ENCODE results near the gene OSTF1.

Gene OSTF1

GRCh38 chr9:75065510-75065909, 22.8 kb upstream of the OSTF1 start:
- Histone ChIP-seq H3K18ac (ENCODE audit: low read depth in 1 of 2, low read length in 2 of 2) (no peak overlapping the region), H3K4me2 (ENCODE audit: low read length, poor library complexity, severe bottlenecking) (no peak overlapping the region), H3K9ac (ENCODE audit: low read length) (no peak overlapping the region), H3K36me3 (ENCODE audit: control insufficient read depth in 1 of 2, insufficient read depth in 2 of 2, low read depth in 1 of 2, low read length in 2 of 2) (peaks cover 3 to 40% of the 10 kb centered on the region in 2 experiments), H2BK15ac (ENCODE audit: low read depth, poor library complexity, severe bottlenecking) (no peak overlapping the region), H2BK120ac (ENCODE audit: low read depth, low read length) (no peak overlapping the region), H3K14ac (ENCODE audit: low read length in 2 of 2) (no peak overlapping the region), H3K27me3 (ENCODE audit: control insufficient read depth in 1 of 2, insufficient read depth in 1 of 2, low read length in 2 of 2) (no peaks in the 10 kb centered on the region), H3K4ac (ENCODE audit: low read depth in 1 of 2, low read length in 2 of 2) (no peak overlapping the region), H2AFZ (ENCODE audit: low read depth, low read length) (no peak overlapping the region), H3K27ac (ENCODE audit: low read length, poor library complexity, severe bottlenecking) (no peak overlapping the region), H3K4me3 (ENCODE audit: insufficient read depth in 1 of 2, low read depth in 1 of 2, low read length in 2 of 2) (no peak overlapping the region), H3K79me1 (replicated peaks; ENCODE audit: low read length, poor library complexity, severe bottlenecking) (no peaks in the 10 kb centered on the region), H3K9me3 (ENCODE audit: control insufficient read depth, low read length) (no peaks in the 10 kb centered on the region), H3K4me1 (ENCODE audit: control insufficient read depth, insufficient read depth, low read depth, low read length) (peaks cover 3% of the 10 kb centered on the region), H4K91ac (ENCODE audit: low read length) (no peak overlapping the region), H3K23ac (ENCODE audit: low read length in 2 of 2) (no peak overlapping the region), H4K8ac (ENCODE audit: low read length) (no peak overlapping the region), H2AK5ac (ENCODE audit: low read length, severe bottlenecking) (no peak overlapping the region), H2BK5ac (ENCODE audit: low read depth, low read length, poor library complexity, severe bottlenecking) (no peak overlapping the region), H2BK12ac (ENCODE audit: low read length in 2 of 2) (no peak overlapping the region)
- WGBS: 90% methylated on average over 1 of the region's 2 CpGs
- no peak for DNase-seq

DNA sequence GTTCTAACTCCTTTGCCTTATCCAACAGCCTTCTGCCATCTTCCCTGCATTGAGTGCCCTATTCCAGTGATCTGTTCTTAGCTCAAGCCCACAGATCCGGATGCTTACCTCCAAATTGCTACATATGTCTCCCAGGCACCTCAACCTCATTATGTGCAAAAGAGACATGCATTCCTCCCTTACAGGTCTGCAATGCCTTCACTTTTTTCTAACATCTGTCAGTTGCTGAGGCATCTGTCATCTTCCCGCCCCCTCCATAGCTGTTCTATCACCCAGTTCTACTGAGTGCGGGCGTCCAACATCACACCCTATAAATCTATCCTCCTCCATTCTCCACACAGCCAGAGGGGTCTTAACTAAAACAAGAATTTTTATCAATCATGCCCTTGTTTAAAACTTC, 20.4 kb upstream of the OSTF1 start:
- no peak overlapping the region for H2BK120ac ChIP-seq (ENCODE audit: low read depth, low read length)
- H2AK5ac ChIP-seq (ENCODE audit: low read length, severe bottlenecking): no peak overlapping the region
- H3K4me3 ChIP-seq (ENCODE audit: insufficient read depth in 1 of 2, low read depth in 1 of 2, low read length in 2 of 2): no peak overlapping the region
- no peak overlapping the region for H3K27ac ChIP-seq (ENCODE audit: low read length, poor library complexity, severe bottlenecking)
- no peaks in the 10 kb centered on the region for H3K79me1 ChIP-seq (replicated peaks; ENCODE audit: low read length, poor library complexity, severe bottlenecking)
- H3K4me2 ChIP-seq (ENCODE audit: low read length, poor library complexity, severe bottlenecking): no peak overlapping the region
- H4K91ac ChIP-seq (ENCODE audit: low read length): no peak overlapping the region
- no peak for DNase-seq
- no peaks in the 10 kb centered on the region for H3K27me3 ChIP-seq (ENCODE audit: control insufficient read depth in 1 of 2, insufficient read depth in 1 of 2, low read length in 2 of 2)
- no peak overlapping the region for H3K18ac ChIP-seq (ENCODE audit: low read depth in 1 of 2, low read length in 2 of 2)
- no peak overlapping the region for H3K23ac ChIP-seq (ENCODE audit: low read length in 2 of 2)
- no peak overlapping the region for H3K4ac ChIP-seq (ENCODE audit: low read depth in 1 of 2, low read length in 2 of 2)
- no peak overlapping the region for H2BK15ac ChIP-seq (ENCODE audit: low read depth, poor library complexity, severe bottlenecking)
- H2BK5ac ChIP-seq (ENCODE audit: low read depth, low read length, poor library complexity, severe bottlenecking): no peak overlapping the region
- H3K36me3 ChIP-seq (ENCODE audit: control insufficient read depth in 1 of 2, insufficient read depth in 2 of 2, low read depth in 1 of 2, low read length in 2 of 2): peaks cover 7 to 41% of the 10 kb centered on the region in 2 experiments
- no peak overlapping the region for H3K9ac ChIP-seq (ENCODE audit: low read length)
- no peak overlapping the region for H4K8ac ChIP-seq (ENCODE audit: low read length)
- no peak overlapping the region for H2BK12ac ChIP-seq (ENCODE audit: low read length in 2 of 2)
- no peak overlapping the region for H3K14ac ChIP-seq (ENCODE audit: low read length in 2 of 2)
- H2AFZ ChIP-seq (ENCODE audit: low read depth, low read length): no peak overlapping the region
- peaks cover 7% of the 10 kb centered on the region for H3K4me1 ChIP-seq (ENCODE audit: control insufficient read depth, insufficient read depth, low read depth, low read length)
- 74% methylated on average over 4 of the region's 4 CpGs for WGBS
- no peaks in the 10 kb centered on the region for H3K9me3 ChIP-seq (ENCODE audit: control insufficient read depth, low read length)

DNA sequence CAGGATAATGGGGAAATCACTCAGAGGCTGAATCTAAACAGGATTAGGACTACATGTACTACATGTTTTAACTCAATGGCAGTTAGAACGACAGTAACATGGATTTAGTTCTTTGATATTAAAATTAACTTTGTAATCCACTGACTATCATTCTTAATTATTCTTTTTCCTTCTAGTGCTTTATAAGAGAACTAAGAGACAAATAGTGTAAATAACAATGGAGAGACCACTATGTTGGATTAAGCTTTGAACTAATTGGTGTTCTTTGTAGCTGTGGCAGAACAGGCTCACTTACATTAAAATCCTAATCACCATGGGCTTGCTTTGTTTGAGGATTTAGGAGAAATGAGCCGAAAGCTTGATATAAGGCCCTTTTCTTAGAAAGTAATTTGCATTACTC, 19.1 kb upstream of the OSTF1 start:
- no peak for DNase-seq
- H3K27me3 ChIP-seq (ENCODE audit: control insufficient read depth in 1 of 2, insufficient read depth in 1 of 2, low read length in 2 of 2): no peaks in the 10 kb centered on the region
- 0% methylated on average over 1 of the region's 2 CpGs for WGBS

DNA sequence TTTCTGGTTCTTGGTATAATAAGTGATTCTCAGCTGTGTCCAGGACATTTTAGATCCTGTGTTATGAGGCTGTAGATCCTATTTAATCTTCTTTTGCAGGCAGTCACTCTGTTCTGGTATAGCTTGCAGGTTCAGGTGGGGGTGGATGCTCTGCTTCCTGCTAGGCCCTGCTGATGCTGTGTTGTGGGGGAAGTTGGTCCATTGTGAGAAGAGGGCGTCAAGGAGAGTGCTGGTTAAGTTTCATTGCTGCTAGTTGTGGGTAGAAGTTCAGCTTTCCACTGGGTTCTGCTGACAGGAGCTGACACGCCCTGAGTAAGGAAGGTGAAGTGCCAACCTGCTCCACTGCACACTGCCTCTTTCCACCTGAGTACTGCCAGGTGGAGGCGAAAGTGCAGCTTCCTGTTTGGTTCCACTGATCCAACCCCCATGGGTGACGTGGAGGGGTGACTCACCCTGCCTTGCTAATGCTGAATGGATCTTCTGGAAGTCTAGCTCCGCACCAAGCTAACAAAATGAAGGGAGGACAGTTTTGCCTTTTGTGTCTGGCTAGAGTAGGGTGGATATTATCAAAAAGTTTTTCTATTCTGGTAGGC, 16.7 kb upstream of the OSTF1 start:
- DNase-seq: no peak
- no peak overlapping the region for H3K27ac ChIP-seq (ENCODE audit: low read length, poor library complexity, severe bottlenecking)
- H2AFZ ChIP-seq (ENCODE audit: low read depth, low read length): no peak overlapping the region
- no peaks in the 10 kb centered on the region for H3K27me3 ChIP-seq (ENCODE audit: control insufficient read depth in 1 of 2, insufficient read depth in 1 of 2, low read length in 2 of 2)
- H3K4me2 ChIP-seq (ENCODE audit: low read length, poor library complexity, severe bottlenecking): no peak overlapping the region
- no peak overlapping the region for H2BK5ac ChIP-seq (ENCODE audit: low read depth, low read length, poor library complexity, severe bottlenecking)
- H3K18ac ChIP-seq (ENCODE audit: low read depth in 1 of 2, low read length in 2 of 2): no peak overlapping the region
- H3K14ac ChIP-seq (ENCODE audit: low read length in 2 of 2): no peak overlapping the region
- peaks cover 3% of the 10 kb centered on the region for H3K4me1 ChIP-seq (ENCODE audit: control insufficient read depth, insufficient read depth, low read depth, low read length)
- no peaks in the 10 kb centered on the region for H3K9me3 ChIP-seq (ENCODE audit: control insufficient read depth, low read length)
- no peak overlapping the region for H4K8ac ChIP-seq (ENCODE audit: low read length)
- no peak overlapping the region for H3K23ac ChIP-seq (ENCODE audit: low read length in 2 of 2)
- WGBS: 78% methylated on average over 5 of the region's 5 CpGs
- no peak overlapping the region for H2BK12ac ChIP-seq (ENCODE audit: low read length in 2 of 2)
- no peak overlapping the region for H2BK120ac ChIP-seq (ENCODE audit: low read depth, low read length)
- H2BK15ac ChIP-seq (ENCODE audit: low read depth, poor library complexity, severe bottlenecking): no peak overlapping the region
- H3K79me1 ChIP-seq (replicated peaks; ENCODE audit: low read length, poor library complexity, severe bottlenecking): peaks cover 1% of the 10 kb centered on the region
- H3K4me3 ChIP-seq (ENCODE audit: insufficient read depth in 1 of 2, low read depth in 1 of 2, low read length in 2 of 2): no peak overlapping the region
- H4K91ac ChIP-seq (ENCODE audit: low read length): no peak overlapping the region
- no peak overlapping the region for H2AK5ac ChIP-seq (ENCODE audit: low read length, severe bottlenecking)
- no peak overlapping the region for H3K4ac ChIP-seq (ENCODE audit: low read depth in 1 of 2, low read length in 2 of 2)
- no peak overlapping the region for H3K9ac ChIP-seq (ENCODE audit: low read length)
- peaks cover 7 to 37% of the 10 kb centered on the region in 2 experiments for H3K36me3 ChIP-seq (ENCODE audit: control insufficient read depth in 1 of 2, insufficient read depth in 2 of 2, low read depth in 1 of 2, low read length in 2 of 2)

More for the DNA sequence above, 19.1 kb upstream of the OSTF1 start:
- Histone ChIP-seq H3K9ac (ENCODE audit: low read length) (no peak overlapping the region), H3K36me3 (ENCODE audit: control insufficient read depth in 1 of 2, insufficient read depth in 2 of 2, low read depth in 1 of 2, low read length in 2 of 2) (peaks cover 7 to 46% of the 10 kb centered on the region in 2 experiments), H2AK5ac (ENCODE audit: low read length, severe bottlenecking) (no peak overlapping the region), H2AFZ (ENCODE audit: low read depth, low read length) (no peak overlapping the region), H4K8ac (ENCODE audit: low read length) (no peak overlapping the region), H3K18ac (ENCODE audit: low read depth in 1 of 2, low read length in 2 of 2) (no peak overlapping the region), H2BK120ac (ENCODE audit: low read depth, low read length) (no peak overlapping the region), H3K79me1 (replicated peaks; ENCODE audit: low read length, poor library complexity, severe bottlenecking) (no peaks in the 10 kb centered on the region), H2BK5ac (ENCODE audit: low read depth, low read length, poor library complexity, severe bottlenecking) (no peak overlapping the region), H3K4ac (ENCODE audit: low read depth in 1 of 2, low read length in 2 of 2) (no peak overlapping the region), H3K4me3 (ENCODE audit: insufficient read depth in 1 of 2, low read depth in 1 of 2, low read length in 2 of 2) (no peak overlapping the region), H2BK12ac (ENCODE audit: low read length in 2 of 2) (no peak overlapping the region), H3K27ac (ENCODE audit: low read length, poor library complexity, severe bottlenecking) (no peak overlapping the region), H4K91ac (ENCODE audit: low read length) (no peak overlapping the region), H3K14ac (ENCODE audit: low read length in 2 of 2) (no peak overlapping the region), H3K4me1 (ENCODE audit: control insufficient read depth, insufficient read depth, low read depth, low read length) (peaks cover 6% of the 10 kb centered on the region), H3K23ac (ENCODE audit: low read length in 2 of 2) (no peak overlapping the region), H3K9me3 (ENCODE audit: control insufficient read depth, low read length) (no peaks in the 10 kb centered on the region), H2BK15ac (ENCODE audit: low read depth, poor library complexity, severe bottlenecking) (no peak overlapping the region), H3K4me2 (ENCODE audit: low read length, poor library complexity, severe bottlenecking) (no peak overlapping the region)

All from mesenchymal stem cell (in vitro differentiated cells and primary cell).